ENCODE results near the gene NTN4.

GRCh38 chr12:95701722-95702418 is 88.7 kb downstream of the NTN4 start:
- TF ChIP-seq CTCF (conservative IDR thresholded peaks at IDR 0.05; ENCODE audit: low read depth, low read length) = no peak
- no peak for TF ChIP-seq EZH2 (IDR thresholded peaks at IDR 0.05; ENCODE audit: borderline replicate concordance, low read depth, low read length, poor library complexity, severe bottlenecking)
